Peyer's patch (tissue), 4 donors: ENCODE results near the gene C16orf89.

Experiments
- POLR2A ChIP-seq, 2 donors: fragments of 450-650 bp; IDR thresholded peaks; one replicate each; pipeline ENCODE4 v1.5.1; 2017; ENCODE audit warnings: antibody characterized with exemption in 2 of 2, mild to moderate bottlenecking in 2 of 2, moderate library complexity in 2 of 2
- TF ChIP-seq, protein P1 (sequence below), 6 experiments: fragments of 450-650 bp in 4 of 6; fragments of 200-600 bp in 2 of 6; sonication (generic) in 1 of 6; IDR thresholded peaks; one replicate each; pipeline ENCODE4 v1.5.1; 2017 to 2019; ENCODE audit warnings: antibody characterized with exemption in 6 of 6, mild to moderate bottlenecking in 3 of 6, moderate library complexity in 1 of 6

GRCh38 chr16:4994719-4995434 is 70.9 kb downstream of the C16orf89 start:
- TF ChIP-seq POLR2A (IDR thresholded peaks at IDR 0.05): no peak
- TF ChIP-seq, protein P1, sequence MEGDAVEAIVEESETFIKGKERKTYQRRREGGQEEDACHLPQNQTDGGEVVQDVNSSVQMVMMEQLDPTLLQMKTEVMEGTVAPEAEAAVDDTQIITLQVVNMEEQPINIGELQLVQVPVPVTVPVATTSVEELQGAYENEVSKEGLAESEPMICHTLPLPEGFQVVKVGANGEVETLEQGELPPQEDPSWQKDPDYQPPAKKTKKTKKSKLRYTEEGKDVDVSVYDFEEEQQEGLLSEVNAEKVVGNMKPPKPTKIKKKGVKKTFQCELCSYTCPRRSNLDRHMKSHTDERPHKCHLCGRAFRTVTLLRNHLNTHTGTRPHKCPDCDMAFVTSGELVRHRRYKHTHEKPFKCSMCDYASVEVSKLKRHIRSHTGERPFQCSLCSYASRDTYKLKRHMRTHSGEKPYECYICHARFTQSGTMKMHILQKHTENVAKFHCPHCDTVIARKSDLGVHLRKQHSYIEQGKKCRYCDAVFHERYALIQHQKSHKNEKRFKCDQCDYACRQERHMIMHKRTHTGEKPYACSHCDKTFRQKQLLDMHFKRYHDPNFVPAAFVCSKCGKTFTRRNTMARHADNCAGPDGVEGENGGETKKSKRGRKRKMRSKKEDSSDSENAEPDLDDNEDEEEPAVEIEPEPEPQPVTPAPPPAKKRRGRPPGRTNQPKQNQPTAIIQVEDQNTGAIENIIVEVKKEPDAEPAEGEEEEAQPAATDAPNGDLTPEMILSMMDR (IDR thresholded peaks at IDR 0.05): no peak
